ELF-1 (cell line): ENCODE results near the gene LAX1.
A peak's percentile ranks its signal among the peaks of the same experiment; 100 is the strongest.
"Not testable (repeated sequence)": the region's sequence is repeated elsewhere in the genome, so short reads cannot be mapped to it uniquely, and the experiment has no call there.

Experiments
- DNase-seq: peaks from one replicate; pipeline ENCODE4 v3.0.0-alpha.2; 2016; ENCODE audit warnings: low read depth, low spot score

The LAX1 gene

GRCh38 chr1:203765029-203765837, at the start of gene LAX1:
TSS of gene LAX1 (plus strand) at chr1:203765183. CDS start at chr1:203765566, 383 bp downstream.
- no peak for DNase-seq

- DNase-seq, result no peak
These were observed 47.9 kb upstream of the LAX1 start for GRCh38 chr1:203717120-203717519.

DNA sequence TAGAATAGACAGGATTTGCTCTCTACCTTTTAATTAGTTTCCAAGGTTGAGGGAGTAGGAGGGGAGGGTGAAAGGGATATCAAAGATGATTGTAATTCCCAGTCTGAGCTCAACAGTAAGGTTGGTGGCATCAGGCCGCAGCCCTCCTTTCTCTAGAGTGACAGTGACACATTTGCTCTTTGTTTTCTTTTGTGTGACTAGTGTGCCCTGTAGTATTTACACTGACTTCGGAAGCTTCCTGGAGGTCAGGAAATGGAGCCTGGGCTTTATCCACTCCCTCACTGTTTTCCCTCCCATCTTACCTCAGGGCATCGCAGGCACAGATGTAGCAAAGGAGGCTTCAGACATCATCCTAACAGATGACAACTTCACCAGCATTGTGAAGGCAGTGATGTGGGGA, 44.7 kb upstream of the LAX1 start:
- peak; percentile 22 for DNase-seq

DNA sequence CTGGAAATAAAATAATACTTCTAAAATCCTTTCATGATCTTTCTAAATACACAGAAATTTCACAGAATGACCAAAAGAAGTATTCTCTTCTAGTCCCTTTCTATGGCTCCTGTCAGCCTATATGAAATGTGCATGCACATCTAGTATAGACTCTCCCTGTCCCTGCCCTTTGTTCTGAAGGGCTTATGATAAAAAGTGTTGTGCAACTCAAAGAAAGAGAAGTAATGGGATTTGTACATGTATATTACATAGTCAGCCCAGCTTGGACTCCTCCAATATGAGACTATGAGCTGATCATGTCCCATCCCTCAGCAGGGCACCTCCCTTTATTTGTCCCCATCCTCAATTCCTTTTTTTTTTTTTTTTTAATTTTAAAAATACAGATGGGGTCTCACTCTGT, 42.1 kb upstream of the LAX1 start:
- no peak for DNase-seq

DNA sequence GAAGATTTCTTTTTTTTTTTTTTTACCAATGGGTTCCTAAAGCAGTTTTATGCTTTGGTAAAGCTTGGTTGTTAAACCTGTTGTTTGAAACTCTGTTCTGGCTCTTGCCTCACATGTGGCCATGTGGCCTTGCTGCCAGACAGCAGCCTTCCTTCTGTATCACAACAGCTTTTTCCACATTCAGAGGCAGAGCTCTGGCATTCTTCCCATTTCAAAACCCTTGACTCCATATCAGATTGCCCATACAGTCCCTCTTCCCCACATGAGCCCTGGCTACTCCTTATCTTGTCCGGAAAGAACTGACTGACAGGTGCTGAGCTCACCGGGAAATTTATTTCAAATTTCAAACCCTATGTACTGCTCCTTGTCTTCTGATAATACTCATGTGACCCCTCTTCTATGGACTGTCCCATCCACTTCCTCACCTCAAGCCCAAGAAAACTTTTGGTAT, 38.5 kb upstream of the LAX1 start:
- DNase-seq, result no peak

DNA sequence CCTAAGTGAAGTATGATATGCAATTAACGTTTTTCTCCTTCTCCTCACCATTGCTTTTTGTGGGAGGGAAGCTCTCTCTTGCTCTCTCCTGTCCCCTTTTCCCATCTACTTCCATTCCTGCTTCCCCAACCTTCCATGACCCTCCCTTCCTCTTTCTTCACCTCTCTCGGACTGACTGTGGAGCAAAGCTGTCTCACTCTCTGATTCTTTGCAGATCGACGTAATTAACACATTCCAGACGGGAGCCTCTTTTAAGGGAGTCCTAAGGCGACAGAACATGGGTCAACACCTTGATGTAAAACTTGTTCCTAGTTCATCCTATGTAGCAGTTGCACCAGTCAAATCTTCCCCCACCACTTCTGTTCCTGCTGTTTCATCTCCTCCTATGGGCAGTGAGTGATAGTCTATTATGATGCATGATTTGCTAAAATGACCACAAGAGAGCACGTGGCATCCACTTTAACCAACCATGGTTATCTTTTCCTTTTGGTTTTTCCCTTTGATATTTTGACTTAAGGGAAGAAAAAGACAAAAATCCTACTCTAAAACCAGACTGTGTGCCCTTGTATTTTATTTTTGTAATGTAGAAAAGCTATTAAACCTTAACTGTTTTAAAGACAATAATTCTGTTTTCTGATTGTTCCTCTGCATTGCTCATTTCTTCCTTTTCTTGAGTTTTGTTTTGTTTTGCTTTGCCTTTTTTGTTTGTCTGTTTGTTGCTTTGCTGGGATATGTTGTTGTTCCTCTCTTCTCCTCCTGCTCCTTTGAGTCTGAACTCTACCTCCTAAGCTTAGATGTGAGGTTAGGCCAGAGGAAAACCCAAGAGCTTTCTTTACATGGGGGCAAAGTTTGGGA, 31.7 kb upstream of the LAX1 start:
- peak; percentile 45 for DNase-seq

- no peak for DNase-seq
These were observed 22.5 kb upstream of the LAX1 start for GRCh38 chr1:203742436-203742835.

DNA sequence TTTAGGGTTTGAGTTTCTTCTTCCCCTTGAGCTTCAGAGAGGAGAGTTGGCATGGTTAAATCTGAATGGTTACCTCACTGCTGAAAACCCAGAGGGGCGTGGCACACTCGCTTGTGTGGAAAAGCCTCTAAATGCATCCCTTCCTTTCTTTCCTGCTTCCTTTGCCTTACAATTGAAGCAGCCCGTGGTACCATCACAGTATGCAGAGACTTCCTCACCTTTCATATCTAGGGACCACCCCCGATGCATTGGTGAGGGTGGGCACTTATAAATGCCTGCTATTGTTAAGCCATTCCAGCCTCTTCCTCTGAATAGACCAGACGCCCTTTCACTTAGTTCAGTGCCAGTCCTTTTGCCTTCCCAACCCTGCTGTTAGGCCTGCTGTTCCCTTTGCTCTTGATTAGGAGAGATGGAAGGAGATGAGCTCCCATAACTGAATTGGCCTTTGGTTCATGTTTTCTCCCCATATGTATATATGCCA, 21.9 kb upstream of the LAX1 start:
- DNase-seq, result no peak

GRCh38 chr1:203744075-203744972, 20.7 kb upstream of the LAX1 start:
- DNase-seq, result peak; percentile 52

DNA sequence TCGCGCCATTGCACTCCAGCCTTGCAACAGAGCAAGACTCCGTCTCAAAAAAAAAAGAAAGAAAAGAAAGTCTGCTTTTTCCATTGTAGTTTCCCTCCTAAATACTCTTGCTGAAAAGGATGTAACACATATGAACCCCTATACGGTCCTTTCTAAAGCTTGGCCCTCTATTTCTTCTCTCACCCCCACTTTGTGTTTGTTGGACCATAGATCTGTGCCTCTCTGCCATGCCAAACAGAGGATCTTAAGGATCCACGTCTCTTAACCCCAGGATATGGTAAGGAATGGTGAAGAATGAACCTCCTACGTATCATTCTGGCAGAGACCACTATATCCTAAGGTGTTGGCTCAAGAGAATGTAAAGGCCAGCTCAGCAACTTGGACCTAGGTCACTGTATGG, 18.7 kb upstream of the LAX1 start:
- no peak for DNase-seq

DNA sequence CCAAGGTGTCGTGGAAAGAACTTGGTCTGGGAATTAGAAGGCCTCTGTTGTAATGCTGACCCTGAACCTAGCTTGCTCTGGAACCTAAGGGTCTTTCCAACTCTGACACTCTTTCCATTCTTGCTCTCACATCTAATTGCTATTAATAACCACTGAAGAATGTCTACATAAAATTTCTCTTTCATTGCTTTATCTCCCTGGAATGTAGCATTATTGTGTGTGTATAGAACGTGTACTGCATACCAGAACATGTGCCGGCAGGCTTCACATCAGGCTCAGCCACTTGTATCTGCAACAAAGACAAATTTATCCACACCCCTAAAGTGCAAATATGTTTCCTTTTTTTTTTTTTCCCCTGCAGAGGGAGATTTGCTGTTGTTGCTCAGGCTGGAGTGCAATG, 13.9 kb upstream of the LAX1 start:
- DNase-seq, result no peak

GRCh38 chr1:203751618-203752361, 13.2 kb upstream of the LAX1 start:
- not testable (repeated sequence) for DNase-seq

GRCh38 chr1:203754455-203754864, 10.5 kb upstream of the LAX1 start:
- DNase-seq, result no peak

GRCh38 chr1:203756036-203756435, 8.9 kb upstream of the LAX1 start:
- DNase-seq, result no peak

GRCh38 chr1:203758749-203759148, 6.2 kb upstream of the LAX1 start:
- DNase-seq, result peak; percentile 47

- DNase-seq, result no peak
These were observed 4.5 kb upstream of the LAX1 start for GRCh38 chr1:203760506-203760905.

- not testable (repeated sequence) for DNase-seq
These were observed 3.0 kb upstream of the LAX1 start for GRCh38 chr1:203761958-203762357.

DNA sequence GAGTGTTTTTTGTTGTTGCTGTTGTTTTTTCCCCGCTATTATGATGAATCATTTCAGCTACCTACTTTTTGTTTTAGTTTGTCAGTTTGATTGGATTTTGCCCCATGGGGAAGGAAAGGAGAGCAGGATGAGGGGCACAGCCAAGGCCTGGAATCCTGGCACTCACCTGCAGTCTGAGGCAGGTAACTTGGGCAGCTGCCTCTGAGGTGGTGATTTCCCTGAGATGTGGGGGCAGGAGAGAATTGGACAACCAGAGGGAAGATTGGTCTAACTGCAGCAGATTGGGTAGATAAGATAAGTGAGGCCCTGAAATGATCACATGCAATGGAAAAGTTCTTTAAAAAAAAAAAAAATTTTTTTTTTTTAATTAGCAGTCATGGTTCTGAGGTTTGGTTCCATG, 1.5 kb upstream of the LAX1 start:
- no peak for DNase-seq

GRCh38 chr1:203764105-203765028, 616 bp upstream of the LAX1 start:
- DNase-seq, result no peak

GRCh38 chr1:203768256-203768655, 3.3 kb downstream of the LAX1 start:
- no peak for DNase-seq
